HG03558 (cell line): ENCODE results near the gene AK5.
"Not testable (repeated sequence)": the region's sequence is repeated elsewhere in the genome, so short reads cannot be mapped to it uniquely, and the experiment has no call there.

Experiments
- ATAC-seq: cut with Tn5 transposase; IDR thresholded peaks from one replicate; pipeline ENCODE4 v1.9.1; 2021; ENCODE audit warnings: moderate number of reproducible peaks; ENCODE audit not compliant: unreplicated experiment; ENCODE audit errors: extremely low read depth

The AK5 gene

GRCh38 chr1:77388661-77389060 lies 106.8 kb downstream of the AK5 start:
- ATAC-seq = no peak

DNA sequence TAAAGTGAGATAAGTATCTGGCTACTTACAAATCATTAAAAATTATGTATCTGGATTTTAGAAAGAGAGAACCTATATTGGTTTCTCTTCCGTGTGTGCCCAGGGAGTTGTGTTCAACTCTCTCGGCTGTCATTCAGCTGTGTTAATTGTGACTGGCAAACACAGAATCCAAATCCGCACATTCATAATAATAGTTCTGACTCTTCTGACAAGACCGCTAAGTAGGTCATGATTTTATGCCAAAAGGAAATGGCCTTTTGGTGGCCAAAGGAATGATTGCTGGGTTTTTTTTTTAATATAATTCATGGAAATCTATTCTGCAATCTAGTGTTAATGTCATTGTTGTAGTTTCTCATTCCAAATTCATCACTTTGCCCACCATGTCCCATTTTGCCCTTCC lies 110.7 kb downstream of the AK5 start:
- ATAC-seq = no peak

DNA sequence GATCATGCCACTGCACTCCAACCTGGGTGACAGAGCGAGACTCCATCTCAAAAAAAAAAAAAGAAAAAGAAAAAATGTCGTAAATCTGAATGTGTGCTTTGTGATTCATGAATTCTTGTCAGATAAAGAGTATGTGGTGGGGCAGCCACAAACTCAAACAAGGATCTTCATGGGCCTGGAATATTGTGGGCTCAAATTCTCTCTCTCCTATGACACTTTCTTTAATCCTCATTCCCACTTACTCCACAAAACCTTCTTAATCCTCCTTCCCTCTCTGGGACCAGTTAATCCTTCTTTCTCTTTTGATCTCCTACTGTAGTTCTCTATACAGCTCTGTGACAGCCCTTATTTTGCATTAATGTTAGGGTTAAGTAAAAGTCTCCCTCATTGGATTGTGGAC lies 112.3 kb downstream of the AK5 start:
- ATAC-seq = no peak

- ATAC-seq = no peak
These were observed 113.2 kb downstream of the AK5 start for GRCh38 chr1:77395051-77395450.

DNA sequence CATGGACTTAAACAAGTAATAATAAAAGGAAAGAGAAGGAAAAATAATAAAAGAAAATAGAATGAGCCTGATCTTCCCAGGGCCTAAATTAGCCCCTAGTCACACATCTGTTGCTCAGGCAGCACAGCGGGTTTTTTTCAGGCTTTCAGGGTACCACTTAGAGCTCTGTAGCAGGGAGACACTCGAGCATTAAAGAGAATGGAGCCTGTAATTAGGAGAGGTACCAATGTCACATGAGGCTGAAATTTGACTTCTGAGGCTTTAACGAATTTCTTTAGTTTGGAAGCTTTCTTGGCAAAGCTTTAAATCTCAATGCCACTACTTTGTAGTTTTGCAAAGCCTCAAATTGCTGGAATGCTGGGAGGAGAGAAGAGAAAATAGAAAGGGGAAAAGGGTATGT lies 116.3 kb downstream of the AK5 start:
- no peak for ATAC-seq

GRCh38 chr1:77399250-77400086 lies 117.6 kb downstream of the AK5 start:
- no peak for ATAC-seq

DNA sequence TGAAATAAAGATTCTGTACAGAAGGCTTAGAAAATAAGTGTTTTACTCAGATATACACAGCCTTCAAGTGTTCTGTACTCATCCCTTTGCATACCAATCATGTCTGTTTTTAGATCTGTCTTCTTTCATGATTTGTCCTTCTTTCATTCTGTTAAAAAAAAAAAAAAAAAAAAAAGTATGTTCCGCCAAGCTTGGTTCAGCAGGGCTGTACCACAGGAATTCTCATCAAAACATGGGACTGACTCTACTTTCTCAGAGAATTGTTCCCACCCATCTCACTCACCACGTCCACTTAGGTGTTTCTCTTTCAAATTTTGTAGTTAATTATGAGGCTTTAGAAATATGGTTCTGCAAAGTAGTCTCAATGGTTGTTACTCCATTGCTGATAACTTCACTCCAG lies 119.0 kb downstream of the AK5 start:
- ATAC-seq = no peak

GRCh38 chr1:77401384-77401783 lies 119.6 kb downstream of the AK5 start:
- no peak for ATAC-seq

DNA sequence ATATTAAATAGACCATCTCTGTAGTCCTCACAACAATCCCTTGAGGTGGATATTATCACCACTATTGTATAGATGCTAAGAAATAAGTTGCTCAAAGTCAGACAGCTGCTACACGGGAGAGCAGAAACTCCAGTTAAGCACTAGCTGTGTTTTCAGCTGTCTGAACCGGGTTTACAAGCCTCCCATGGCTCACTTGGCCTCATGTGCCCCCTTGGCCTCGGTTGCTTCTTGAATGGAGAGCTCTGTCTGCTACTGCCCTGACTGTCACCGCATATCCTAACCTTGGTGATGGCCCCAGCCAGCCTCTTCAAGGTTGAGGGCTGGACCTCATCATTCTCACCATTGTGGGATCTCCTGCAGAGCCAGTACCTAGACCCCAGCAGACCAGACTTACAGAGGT lies 123.4 kb downstream of the AK5 start:
- no peak for ATAC-seq

GRCh38 chr1:77406661-77407060 lies 124.8 kb downstream of the AK5 start:
- ATAC-seq = no peak

GRCh38 chr1:77407738-77408375 lies 126.0 kb downstream of the AK5 start:
- ATAC-seq = no peak

GRCh38 chr1:77408933-77409332 lies 127.1 kb downstream of the AK5 start:
- not testable (repeated sequence) for ATAC-seq

DNA sequence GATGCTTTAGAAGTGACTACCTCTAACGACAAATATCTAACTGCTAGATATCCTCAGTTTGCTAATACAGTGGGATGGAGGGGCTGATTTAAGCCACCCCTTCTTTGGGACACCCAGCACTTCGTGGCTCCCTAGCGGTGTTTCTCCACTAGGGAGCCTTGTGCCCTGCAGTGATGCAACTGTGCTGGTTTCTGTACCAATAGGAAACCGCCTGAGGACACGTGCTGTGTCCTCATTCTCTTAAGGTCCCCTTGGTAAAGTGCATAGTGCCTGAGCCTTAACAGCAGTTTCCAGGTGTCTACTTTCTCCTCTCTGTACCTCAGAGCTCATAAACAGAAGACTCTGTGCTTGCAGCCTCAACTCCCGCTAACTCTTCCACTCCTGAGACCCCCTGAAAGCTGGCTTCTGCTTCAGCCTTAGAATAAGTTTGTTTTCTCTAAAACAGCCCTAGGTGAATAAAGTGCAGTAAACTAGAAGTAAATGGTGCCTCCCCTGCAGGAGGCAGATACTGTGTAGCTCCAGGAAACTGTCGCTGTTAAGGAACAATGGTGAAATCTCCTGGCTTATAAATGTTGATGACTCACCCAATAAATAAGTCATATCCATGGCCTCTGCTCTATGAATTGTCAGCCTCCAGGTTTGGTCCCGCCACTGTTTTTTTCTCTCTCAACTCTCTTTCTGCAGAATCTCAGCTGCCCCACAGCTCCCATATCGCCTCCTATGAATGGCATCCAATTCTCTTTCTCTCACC lies 130.4 kb downstream of the AK5 start:
- ATAC-seq = no peak

- peak; percentile 12 for ATAC-seq
These were observed 131.2 kb downstream of the AK5 start for GRCh38 chr1:77412820-77413530.

DNA sequence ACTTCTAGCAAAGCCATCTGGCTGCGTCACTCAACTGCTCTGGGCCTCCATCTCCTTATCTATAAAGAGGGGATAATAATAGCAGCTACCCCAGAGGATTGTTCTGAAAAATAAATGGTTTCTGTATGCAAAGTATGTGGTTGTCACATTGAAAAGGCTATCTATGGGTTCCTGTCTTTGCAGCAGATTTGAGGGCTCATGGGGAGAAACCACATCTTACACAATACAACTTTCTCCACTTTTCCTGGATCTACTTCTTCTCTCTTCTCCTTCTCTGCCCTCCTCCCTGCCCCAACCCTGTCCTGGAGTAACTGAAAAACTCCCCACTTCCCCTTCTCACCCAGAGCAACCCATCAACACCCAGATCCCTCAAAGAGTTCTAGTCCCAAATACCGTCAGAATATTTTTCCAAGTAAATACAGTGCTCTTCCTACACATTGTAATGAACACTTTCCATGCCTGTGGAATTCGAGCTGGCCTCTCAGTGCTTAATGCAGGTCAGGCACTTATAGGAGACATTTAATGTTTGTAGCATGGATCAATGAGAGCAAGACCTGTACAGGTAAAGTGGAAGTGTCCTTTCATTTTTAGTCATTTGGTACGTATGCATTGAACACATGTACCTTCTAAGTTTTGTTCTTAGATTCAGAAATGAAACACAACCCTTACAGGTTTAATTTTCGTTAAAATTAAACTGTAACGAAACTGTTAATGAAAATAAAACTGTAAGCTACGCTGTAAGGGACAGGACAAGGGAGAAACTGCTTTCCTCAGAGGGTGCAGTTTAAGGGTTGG lies 131.9 kb downstream of the AK5 start:
- ATAC-seq = peak; percentile 77

DNA sequence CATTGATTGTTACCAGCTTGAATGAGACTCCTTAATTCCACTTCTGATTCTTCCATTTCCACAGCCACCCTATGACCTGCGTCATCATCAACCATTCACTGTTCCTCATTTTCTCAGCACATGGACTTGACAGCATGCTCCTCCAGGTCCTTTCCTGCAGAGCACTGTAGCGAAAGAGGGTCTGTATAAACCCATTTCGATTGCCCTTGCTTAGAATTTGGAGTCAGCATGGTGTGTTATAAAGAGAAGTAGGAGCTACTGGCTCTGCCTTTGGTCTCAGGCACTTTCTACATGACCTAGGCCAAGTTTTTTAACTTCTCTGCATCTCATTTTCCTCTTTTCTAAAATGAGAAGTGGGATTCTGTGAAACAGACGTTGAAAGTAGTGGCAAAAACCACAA lies 133.8 kb downstream of the AK5 start:
- ATAC-seq = no peak

DNA sequence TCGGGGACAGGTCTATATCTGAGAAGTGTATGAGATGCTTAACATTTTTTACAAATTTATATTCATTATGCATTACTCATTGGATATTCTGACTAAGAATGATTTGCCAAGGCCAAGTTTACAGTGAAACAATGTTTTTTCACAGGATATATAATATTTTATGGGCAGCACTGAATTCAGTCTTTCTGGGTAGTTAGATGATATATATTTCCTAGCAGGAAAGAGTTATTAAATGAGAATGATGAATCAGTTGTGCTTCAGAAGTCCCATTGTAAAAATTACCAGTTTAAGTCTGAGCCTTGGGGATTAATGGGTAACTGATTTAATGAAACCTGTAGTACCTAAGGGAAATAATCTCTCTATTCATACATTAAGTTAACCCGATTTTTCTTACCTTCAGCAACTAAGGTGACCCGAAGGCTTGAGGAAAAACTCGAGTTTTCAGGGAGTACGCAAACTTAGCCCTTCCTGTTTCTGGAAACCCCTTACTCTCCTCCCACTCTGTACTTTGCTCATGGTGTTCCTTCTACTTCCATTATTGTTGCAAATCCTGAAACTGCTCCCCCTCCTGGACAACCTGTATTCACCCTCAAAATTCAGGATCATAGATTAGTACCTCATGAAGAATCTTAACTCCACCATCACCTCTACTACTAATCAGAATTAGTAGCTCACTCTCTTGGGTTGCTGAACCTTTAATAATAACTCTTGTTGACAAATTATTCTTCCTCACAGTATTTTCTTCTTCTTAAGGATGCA lies 135.1 kb downstream of the AK5 start:
- no peak for ATAC-seq

GRCh38 chr1:77418055-77418454 lies 136.2 kb downstream of the AK5 start:
- not testable (repeated sequence) for ATAC-seq
